GM21528 (cell line): ENCODE data around the gene MRPL27.
"Not testable (repeated sequence)": the region's sequence is repeated elsewhere in the genome, so short reads cannot be mapped to it uniquely, and the experiment has no call there.

Source experiments
- ATAC-seq: cut with Tn5 transposase; IDR thresholded peaks from one replicate; pipeline ENCODE4 v1.9.1; 2021; ENCODE audit warnings: mild to moderate bottlenecking, moderate library complexity; ENCODE audit not compliant: unreplicated experiment, low FRiP score

Gene MRPL27

DNA sequence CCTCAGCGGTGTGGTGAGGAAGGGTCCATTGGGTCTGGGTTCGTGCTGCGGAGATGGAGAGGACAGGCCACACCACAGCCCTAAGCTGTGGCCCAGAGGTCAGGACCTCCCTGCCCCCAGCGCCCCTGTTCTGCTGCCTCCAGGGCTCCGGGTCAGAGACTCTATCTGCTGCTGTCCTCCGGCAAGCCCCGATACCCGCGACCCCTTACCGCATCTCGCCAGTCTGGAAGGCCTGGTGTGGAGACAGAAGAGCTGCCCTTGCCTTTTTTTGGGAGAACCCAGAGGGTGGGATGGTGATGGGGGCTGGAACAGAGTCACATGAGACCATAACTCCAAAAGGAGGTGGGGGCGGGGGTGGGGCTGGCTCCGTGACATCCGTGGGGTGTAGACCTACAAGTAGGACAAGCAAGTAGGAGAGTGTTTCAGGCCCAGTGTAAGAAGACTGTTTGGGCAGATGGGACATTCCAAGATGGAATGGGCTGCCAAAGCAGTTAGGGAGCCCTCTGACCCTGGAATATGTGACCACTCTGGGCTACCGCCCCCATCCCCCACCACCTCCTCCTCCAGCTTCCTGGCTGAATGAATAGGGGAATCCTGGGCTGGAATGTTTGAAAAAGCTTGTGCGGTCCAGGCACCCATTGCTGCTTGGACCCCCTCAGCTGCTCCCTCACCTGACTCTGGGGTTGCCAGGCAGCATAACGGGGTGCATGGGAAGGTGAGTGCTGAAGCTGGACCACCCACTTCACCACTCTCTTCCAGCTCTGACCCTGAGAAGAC is 25.7 kb downstream of the MRPL27 start:
- no peak for ATAC-seq

DNA sequence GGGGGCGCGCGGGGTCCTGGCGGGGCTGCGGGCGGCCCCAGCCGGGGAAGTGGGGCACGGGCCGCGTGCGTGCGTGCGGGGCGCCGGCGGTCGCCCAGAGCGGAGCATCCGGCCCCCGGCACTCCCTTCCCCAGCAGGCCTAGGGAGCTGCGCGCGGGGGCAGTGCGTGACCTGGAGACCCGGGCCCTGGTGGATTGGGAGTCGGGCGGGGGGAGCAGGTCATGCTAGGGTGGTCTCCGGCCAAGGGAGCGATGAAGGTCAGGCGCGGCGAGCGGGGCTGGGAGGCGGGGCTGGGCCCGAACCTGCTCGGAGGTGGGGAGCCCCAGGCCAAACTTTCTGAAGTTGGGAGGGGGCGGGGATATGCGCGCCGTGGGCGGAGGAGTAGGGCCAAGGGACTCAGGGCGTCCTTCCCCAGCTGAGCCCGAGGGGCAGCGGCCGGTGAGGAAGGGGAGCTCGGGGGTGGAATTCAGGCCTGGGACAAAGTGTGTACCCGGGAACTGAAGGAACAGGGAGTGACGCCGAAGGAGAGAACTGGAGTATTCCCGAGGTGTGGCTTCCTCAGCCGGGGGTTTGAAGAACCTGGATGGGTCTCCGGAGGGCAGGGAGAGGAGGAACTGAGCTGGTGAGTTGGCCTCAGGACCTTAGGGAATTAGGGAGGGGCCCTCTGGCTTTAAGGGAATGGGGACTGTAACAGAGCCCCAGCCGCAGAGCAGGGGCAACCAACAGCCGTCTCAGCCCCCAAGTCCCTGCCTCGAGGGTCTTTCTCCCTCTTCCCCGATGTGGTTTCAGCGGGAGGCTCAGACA is 26.5 kb downstream of the MRPL27 start:
- peak; percentile 55 for ATAC-seq

DNA sequence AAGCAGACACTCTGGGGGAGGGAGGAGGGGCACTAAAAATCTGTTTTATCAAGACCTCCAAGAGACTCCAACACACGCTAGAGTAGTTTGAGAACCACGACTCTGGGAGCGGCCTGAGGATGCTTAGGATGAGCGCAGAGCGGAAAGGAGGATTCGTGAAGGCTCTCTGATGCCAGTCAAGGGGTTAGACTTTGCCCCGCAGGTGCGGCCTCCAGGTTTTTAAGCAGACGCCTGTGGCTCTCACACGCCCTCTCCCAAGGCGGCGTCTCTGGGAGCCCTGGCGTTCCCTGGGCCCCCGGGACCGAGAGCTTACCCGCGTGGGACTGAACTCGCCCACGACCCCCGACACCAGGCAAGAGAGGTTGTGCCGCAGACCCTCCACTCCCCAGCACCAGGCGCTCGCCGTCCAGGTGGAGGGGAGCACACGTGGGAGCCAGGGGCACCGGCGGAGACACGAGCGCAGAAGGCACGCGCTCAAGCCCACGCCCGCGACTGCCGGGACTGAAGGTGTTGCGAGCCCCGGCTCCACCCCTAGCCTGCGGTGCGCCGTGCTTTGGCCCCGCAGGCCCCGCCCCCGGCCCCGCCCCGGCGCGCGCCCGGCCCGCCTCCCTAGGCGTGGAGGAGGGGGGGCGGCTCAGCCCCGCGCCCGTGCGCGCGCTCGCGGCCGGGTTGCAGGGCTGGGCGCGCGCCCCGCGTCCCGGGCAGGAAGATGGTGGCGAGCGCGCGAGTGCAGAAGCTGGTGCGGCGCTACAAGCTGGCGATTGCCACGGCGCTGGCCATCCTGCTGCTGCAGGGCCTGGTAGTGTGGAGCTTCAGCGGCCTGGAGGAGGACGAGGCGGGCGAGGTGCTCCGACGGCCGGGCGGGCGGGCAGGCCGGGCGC is 27.3 kb downstream of the MRPL27 start, which contains the start of gene XYLT2:
XYLT2 (plus strand) TSS at position 695 of the 881 bp plus-strand sequence; CDS start at position 710, 15 bp downstream.
- ATAC-seq, result peak; percentile 79

DNA sequence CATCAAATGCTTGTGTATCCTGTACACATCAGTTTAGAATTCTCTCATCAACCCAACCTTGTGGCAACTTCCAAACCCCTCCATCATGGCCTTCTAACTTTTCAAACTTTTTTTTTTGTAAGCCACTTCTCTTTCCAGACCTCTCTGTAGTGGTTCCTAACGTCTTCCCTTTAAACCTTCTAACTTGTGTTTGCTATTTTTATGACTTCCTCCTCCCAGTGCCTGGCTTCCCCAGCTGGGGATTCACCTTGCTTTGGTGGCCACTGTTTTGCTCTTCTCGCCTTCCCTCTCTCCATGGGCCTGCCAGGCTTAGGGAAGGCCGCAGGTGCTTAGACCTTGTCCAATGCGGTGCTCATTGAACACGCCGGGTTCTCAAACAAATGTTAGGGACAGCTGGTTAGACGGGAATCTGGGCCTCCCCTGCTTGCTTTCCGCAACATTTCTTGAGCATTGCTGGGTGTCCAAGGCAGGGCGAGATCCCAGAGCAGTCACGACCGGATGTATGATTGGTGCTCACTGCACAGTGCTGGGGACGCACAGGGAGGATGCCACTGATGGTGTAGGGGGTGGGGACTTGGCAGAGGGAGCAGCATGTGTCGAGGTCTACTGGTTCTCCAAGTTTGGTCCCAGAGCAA is 28.1 kb downstream of the MRPL27 start:
- ATAC-seq, result no peak

DNA sequence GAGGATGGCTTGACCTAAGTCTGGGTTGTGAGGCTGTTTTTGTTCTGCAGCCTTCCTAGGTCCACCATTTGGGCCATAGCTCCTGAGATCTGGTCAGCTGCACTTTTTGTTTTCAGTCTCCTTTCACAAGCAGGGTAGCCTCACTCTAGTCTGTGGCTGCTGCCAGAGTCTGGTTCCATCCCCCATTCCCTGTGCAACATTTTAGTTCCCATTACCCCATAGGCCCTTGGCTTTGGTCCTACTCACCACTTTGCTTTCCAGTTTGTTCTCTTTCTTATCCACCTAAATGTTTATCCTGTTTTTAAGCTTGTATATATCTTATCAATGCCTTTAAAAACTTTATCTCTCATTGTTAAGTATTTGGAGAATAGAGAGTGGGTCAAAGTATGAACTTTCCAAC is 33.6 kb downstream of the MRPL27 start:
- ATAC-seq, result no peak

DNA sequence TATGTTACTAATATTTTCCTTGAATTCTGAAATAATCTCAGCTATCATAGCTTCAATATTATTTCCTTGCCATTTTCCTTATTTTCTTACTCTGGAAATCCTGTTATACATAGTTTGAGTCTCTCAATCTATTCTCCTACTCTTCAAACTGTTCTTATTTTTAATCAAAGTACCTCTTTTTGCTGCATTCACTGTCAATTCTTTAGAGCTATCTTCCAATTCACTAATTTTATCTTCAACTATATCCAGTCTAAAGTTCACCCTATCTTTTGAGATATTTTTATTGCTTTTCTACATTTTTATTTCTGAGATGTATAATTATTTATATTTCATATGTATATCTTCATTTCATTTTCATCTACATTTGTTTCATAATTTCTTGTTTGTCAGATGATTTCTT is 34.3 kb downstream of the MRPL27 start:
- no peak for ATAC-seq

DNA sequence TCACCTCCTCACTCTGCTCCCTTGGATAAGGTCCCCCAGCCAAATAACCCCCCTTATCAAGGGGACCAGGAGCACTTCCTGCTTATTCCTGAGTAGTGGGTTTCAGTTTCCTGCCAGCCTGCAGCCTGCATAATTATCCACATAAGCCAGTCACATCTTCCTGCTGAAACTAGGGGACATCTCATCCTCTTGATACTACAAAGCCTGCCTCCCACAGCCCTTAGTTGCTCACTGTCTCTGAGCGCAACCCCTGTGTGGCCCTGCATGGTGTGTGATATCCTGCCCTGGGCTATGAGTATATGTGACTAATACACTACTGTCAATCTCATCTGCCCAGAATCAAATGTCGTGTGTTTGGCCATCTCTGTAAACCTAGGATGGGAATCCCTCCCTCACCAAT is 35.0 kb downstream of the MRPL27 start:
- no peak for ATAC-seq

DNA sequence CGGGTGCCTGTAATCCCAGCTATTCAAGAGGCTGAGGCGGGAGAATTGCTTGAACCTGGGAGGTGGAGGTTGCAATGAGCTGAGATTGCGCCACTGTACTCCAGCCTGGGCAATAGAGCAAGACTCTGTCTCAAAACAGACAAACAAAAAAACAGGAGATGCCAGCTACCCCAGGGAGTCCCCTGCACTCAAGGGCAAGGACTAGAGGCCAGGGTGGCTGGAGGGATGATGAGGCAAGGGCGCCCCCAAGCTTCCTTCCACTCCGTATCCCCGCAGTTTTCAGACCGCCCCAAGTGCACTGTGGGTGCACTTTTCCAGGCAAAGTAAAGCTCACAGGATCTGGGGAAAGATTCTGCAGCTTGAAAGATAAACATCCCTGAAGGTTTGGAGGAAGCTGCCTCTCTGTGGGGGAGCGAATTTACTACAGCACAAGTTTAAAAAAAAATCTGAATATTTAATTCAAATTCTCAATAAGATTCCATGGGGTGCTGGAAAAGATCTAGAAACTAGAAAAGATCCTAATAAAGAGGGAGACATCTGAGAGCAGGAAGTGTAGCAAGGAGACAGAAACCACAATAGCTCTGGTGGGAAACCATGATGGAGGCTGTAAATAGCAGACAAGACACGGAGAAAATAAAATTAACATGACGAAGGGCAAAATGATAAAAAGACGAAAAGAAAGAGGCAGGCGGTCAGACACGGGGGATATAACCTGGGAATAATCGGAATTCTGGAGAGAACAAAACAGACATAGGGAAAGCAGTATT is 39.5 kb downstream of the MRPL27 start:
- not testable (repeated sequence) for ATAC-seq

DNA sequence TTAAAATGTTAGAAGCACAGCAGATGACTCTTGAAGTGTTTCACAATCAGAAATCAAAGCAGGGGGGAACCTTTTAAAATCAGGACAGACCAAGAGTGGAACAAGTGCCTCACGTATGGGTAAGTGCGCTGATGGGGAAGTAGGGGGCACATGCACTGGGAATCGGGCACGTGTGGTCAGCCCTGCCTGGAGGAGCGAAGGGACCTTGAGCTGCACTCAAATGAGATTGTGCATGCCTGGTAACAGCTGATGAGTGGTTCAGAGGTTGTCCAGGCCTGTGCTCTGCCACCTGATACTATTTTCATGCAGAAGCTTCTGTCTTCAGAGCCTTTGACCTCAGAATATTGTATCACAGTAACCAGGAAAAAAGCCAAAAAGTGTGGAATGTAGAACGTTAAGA is 40.8 kb downstream of the MRPL27 start:
- ATAC-seq, result no peak

DNA sequence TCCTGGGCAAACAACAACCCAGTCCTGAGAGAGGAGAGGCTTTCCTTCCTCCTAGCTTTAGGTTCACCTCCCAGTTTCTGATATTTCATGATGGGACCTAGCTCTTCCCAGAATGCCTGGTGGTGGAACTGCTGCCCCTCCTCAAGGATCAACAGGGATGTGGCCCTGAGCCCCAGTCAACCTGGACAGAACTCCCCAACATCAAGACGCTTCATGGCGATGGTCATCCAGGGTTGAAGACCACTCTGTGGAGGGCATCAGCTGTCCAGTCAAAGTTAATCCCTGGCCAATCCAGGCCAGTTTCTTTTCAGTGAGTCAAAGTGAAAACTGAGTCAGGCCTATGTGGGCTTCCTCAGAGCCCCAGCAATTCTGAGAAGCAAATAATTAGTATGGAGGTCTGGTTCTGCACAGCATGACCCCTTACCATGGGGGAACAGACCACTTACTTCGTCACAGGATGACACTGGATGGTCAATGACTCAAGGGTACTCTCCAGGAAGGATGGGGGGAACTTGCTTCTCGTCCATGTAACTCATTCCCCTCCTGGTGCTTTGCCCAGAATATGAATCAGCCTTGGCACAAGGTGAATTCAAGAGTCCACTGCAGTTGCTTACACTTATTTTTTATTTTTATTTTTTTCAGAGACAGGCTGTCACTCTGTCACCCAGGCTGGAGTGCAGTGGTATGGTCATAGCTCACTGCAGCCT is 41.7 kb downstream of the MRPL27 start:
- ATAC-seq, result no peak

DNA sequence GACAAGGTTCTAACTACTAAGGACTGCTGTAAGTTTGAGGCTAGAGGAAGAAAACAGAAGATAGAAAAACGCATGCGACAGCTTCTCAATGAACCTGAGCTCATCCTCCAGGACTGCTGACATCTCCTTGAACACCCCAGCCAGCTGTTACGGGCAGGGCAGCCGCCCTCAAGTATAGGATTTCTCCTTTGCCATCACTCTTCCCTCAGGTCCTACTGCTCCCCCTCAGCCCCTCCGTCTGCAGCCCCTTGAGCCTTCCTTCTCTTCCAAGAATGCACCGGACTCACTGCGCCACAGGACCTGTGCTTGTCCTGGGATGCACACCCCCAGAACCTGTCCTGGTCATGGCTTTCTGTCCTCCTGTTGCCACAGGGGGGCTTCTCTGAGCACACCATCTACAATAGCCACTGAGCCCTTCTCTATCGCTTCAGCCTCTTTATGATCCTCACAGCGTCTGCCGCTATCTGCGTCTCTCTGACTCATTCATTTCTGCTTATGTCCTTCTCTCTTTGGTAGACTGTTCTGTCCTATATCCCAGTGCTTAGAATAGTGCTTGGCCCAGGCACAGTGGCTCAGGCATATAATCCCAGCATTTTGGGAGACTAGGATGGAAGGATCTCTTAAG is 42.7 kb downstream of the MRPL27 start:
- no peak for ATAC-seq

DNA sequence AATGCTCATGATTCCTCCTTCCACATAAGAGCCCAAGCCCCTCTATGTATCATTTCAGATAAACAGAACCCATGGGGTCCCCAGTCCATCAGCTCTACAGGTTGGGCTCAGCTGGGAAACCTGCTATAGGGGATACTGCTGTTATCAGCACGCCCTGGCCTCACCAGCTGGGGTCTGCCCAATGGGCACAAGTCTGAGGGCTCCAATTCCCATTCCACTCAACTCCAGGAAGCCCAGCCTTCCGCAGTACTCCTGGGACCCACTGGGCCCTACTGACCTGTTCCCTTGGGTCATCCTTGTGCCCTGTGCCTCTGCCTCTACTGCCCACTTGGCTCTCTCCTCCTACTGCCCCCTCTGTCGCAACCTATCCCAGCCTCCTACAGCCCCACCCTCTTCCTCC is 43.3 kb downstream of the MRPL27 start:
- ATAC-seq, result no peak

DNA sequence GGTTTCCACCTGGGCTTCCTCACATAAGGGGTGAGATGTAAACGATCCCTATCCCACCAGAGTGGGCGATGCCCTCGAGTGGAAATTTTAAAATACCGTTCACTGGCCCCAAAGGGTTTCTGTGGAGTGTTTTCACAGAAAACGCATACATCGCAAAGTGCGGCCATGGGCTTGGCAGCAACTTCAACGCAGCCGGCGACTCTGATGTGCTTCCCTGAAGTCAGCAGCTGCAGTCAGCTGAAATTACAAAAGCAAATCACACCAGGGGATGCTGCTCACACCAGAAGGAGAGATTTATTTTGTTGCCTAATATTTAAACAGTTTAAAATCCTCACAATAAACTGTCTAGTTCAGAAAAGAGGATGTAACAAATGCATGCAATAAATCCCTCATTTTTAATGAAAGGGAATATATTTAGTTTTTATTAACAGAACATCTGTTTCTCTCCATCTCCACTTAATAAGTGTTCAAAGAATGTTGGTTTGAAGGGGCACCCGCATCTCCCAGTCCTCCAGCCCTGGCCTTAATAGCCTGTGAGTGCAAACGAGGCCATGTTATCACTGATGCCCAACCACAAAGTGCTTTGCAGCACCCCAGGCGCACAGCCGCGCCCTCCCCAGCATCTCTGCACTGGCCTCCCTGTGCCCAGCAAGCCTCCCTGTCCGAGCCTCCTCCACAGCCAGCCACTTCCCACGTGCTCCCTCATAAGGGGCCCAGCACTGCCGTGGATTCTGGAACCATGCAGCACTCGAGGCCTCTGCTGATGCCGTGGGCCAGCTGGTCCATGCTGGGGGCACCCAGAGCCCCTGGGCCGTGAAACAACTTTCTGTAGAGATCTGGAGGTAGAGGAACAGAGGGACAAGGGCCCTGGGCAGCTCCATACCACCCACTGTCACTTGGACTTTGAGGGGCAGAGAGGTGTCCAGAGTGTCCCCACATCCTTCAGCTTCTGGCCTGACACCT is 44.3 kb downstream of the MRPL27 start:
- no peak for ATAC-seq

DNA sequence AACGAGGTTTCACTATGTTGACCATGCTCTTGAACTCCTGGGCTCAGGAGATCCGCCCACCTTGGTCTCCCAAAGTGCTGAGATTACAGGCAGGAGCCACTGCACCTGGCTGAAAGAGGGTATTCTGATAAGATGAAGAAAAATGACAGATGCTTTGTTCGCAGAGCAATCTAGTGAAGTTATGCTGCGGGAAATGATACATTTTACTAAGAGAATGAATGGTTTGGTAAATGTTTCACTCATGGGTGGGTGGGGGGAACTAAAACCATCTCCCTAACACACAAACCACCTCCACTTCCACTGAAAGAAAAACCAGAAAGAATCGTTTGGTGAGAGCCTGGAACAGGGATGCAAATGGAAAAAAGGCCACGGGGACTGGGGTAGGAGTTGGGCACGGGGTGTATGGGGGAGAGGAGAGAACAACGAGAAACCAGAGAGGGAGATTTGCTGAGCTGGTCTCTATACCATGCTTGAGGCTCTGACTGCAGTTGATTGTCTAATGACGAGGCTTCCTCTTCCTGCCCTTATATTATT is 46.1 kb downstream of the MRPL27 start:
- no peak for ATAC-seq

DNA sequence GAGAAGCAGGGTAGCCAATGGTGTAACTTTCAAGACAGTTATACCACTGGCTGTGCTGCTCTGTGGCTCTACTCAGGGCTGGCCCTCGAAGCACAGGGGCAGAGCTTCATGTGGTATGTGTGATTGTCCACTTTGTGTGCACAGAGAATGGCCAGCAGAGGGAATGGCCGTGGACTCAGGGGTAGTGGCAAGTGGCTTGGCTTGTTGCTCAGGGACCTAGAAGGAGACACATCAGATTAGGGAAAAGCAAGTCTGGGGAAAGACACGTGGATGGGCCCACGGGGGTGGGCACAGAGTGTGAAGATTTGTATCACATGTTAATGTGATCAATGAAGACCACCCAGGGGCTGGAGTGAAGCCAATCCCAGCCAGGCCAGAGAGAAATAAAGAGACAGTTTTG is 47.1 kb downstream of the MRPL27 start:
- ATAC-seq, result no peak

DNA sequence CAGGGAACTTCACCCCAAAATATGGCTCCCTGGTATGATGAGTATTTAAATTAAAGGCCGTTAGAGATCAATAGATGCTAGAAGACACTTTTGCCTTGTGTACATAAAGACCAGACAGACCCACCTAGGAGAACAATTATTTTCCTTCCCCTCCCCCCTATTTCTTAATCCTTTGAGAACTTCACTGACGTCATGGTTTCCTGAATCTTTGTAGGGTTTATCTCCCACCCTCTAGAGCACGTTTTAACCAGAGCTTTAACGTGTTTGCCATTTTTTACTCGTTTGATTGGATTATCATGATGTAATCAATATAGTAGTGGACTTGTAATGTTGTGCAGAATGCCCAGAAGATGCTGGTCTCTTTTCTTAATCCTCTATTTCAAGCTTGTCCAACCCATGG is 49.9 kb downstream of the MRPL27 start:
- no peak for ATAC-seq

DNA sequence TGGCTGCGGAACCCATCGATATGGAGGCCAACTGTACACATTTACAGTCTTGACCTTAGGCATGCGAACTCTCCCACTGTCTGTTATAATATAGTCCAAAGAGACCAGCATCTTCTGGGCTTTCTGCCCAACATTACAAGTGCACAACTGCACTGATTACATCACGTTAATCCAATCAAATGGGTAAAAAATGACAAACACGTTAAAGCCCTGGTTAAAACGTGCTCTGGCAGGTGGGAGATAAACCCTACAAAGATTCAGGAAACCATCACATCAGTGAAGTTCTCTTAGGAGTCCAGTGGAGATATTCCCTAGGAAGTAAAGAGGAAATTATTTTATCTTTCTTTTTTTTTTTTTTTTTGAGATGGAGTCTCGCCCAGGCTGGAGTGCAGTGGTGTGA is 50.7 kb downstream of the MRPL27 start:
- no peak for ATAC-seq
